ENCODE results near the gene BIRC2.

GRCh38 chr11:102328748-102329147, 18.3 kb upstream of the BIRC2 start:
- TF ChIP-seq CTCF (IDR thresholded peaks at IDR 0.05): no peak
- no peak for TF ChIP-seq EP300 (IDR thresholded peaks at IDR 0.05)
- TF ChIP-seq POLR2A (IDR thresholded peaks at IDR 0.05): no peak

Data from stomach (tissue), 4 donors.